ENCODE results near the gene BTNL2.

The BTNL2 gene

GRCh38 chr6:32424589-32425300, 17.8 kb upstream of the BTNL2 start:
- no peak for DNase-seq
- in situ Hi-C loops (cut with HindIII; ENCODE audit: low pct_ligation_motif_present, low pct_unique_long_range_greater_than_20kb, low sequenced_read_pairs), result no loop called here

DNA sequence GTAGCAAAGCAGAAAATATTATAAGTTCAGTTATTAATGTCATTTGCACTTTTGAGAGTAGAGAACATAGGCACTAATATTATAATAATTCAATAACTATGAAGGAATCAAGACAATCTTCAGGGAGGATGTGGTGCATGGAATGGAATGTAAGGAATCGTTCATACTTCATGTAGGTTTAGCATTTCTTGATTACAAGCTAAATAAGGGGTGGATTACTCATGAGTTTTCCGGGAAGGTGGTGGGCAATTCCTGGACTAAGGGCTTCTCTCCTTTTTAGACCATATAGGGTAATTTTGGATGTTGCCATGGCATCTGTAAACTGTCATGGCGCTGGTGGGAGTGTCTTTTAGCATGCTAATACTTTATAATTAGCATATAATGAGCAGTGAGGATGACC, 9.1 kb upstream of the BTNL2 start:
- in situ Hi-C loops (cut with HindIII; ENCODE audit: low pct_ligation_motif_present, low pct_unique_long_range_greater_than_20kb, low sequenced_read_pairs), result no loop called here
- no peak for DNase-seq

DNA sequence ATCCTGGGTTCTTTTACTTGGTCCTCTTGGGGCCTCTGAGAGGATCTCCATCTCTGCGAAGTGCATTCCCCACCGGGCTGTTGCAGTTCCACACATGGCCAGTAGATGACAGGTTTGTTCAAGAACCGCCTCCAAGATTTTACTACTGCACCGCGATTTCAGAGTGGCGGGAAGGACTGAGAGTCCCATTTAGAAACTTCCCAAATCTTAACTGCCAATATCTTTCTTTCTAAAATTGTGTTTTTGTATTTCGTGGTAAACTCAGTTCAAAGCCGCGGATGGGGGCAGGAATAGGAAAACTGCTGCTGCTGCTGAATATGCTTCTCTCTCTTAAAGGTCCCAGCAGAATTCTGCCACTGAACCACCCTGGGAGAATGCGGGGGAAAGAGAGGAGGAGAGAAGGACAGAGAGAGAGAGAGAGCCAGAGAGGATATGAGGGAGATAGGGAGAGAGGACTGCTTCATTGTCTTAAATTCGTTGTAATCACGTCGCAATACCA, 8.6 kb upstream of the BTNL2 start:
- in situ Hi-C loops (cut with HindIII; ENCODE audit: low pct_ligation_motif_present, low pct_unique_long_range_greater_than_20kb, low sequenced_read_pairs), result no loop called here
- DNase-seq, result peak; percentile 64

DNA sequence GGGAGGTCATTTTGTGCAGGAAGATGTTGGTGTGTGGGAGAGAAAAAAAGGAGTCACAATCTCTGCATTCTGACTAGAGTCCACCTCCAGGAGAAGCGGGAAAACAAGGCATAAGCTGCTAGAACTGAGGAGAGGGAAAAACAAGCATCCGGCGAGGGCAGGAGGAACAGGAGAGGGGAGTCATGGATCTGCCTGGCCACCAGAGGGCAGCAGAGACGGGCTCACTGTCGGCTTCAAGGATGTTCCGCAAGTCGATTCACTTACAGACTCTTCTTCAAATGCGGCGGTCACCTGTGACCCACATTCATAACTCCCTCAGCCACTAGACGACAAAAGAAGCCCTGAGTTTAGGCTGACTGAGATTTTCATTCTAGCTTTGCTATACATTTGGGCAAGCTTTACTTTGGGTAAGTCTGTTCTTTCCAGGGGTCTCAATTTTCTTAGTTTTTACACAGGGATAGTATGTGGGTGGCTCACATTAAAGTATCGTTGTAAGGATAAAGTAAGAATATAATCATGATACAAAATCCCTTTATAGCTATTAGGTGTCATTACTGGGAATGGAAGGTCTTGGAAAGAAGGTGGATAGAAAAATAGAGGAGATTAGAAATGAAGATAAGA, 6.6 kb upstream of the BTNL2 start:
- in situ Hi-C loops (cut with HindIII; ENCODE audit: low pct_ligation_motif_present, low pct_unique_long_range_greater_than_20kb, low sequenced_read_pairs), result no loop called here

DNA sequence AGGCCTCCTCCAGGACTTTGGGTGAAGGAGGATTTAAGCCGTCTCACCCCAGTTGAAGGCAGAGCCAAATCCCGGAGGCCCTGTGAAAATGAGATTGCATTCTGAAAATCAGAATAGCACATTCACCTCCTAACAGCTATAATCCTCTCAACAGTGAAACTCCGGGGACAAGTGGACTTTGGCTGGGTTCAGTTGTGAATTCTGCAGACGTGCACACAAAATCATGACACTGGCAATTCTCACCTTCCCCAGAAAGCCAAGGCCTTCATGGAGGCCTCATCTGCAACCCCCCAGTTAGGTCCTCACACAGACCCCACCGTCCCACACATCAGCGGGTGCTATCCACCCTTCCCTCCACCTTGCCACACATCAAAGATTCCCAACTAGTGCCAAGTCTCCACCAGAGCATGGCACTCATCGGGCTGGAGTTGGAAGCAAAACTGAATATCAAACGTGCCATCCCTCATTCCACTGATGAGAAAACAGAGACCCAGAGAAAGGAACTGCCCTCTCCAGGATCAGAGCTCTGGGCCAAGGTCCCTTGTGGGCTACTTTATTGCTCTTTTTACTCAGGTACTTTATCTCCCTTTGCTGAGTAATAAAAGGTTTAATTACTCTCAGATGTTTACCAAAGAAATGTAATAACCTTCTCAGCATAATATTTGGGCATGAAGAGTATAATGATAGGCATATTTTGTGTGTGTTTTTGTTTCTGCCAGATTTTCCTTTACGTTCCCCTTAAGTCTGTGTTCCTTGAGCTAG, 4.8 kb upstream of the BTNL2 start:
- in situ Hi-C loops (cut with HindIII; ENCODE audit: low pct_ligation_motif_present, low pct_unique_long_range_greater_than_20kb, low sequenced_read_pairs), result no loop called here
- DNase-seq, result no peak

More for the DNA sequence above, 6.6 kb upstream of the BTNL2 start:
- DNase-seq, result peak; percentile 62

- in situ Hi-C loops (cut with HindIII; ENCODE audit: low pct_ligation_motif_present, low pct_unique_long_range_greater_than_20kb, low sequenced_read_pairs), result no loop called here
- DNase-seq, result no peak
Measured at GRCh38 chr6:32410906-32411305, 3.9 kb upstream of the BTNL2 start.

DNA sequence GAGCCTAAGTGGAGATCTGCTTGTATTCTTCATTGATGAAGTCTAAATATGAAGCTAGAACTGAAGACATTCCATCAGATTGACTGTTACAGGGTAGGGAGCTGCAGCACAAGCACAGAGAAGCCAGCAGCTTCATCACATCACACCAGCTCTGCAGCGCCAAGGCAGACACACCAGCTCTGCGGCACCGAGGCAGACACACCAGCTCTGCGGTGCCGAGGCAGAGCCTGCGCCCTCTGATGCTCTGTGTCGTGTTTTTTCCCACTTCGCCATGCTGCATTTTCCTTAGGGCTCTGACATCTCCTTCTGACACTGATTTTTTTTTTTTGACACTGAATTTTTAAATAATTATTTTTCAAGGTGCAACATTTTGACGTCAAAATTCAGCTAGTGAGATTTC, 784 bp downstream of the BTNL2 start:
- in situ Hi-C loops (cut with HindIII; ENCODE audit: low pct_ligation_motif_present, low pct_unique_long_range_greater_than_20kb, low sequenced_read_pairs), result no loop called here
- DNase-seq, result no peak

- in situ Hi-C loops (cut with HindIII; ENCODE audit: low pct_ligation_motif_present, low pct_unique_long_range_greater_than_20kb, low sequenced_read_pairs), result no loop called here
- DNase-seq, result no peak
Measured at GRCh38 chr6:32405656-32406055, 1.3 kb downstream of the BTNL2 start.

DNA sequence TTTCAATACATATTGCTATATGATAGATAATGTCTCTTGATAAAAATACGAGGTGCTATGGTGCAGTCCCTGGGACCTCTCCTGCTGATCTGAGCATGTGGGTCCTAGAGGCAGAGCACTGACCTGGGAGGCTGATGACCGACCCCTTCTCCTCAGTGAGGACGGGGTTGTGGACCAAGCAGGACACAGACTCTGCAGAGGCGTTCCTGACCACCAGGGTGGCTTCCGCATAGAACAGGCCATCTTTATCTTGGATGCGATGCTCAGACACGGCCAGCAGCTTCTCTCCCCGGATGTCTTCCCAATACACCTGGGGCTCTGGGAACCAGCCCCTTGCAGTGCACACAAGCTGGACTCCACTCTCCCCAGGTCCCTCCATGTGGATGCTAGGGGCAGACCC, 4.2 kb downstream of the BTNL2 start:
- no peak for DNase-seq
- in situ Hi-C loops (cut with HindIII; ENCODE audit: low pct_ligation_motif_present, low pct_unique_long_range_greater_than_20kb, low sequenced_read_pairs), result no loop called here

- DNase-seq, result no peak
- in situ Hi-C loops (cut with HindIII; ENCODE audit: low pct_ligation_motif_present, low pct_unique_long_range_greater_than_20kb, low sequenced_read_pairs), result no loop called here
Measured at GRCh38 chr6:32401284-32401963, 5.6 kb downstream of the BTNL2 start.

- in situ Hi-C loops (cut with HindIII; ENCODE audit: low pct_ligation_motif_present, low pct_unique_long_range_greater_than_20kb, low sequenced_read_pairs), result no loop called here
- DNase-seq, result no peak
Measured at GRCh38 chr6:32397252-32397920, 9.6 kb downstream of the BTNL2 start.

- DNase-seq, result no peak
- in situ Hi-C loops (cut with HindIII; ENCODE audit: low pct_ligation_motif_present, low pct_unique_long_range_greater_than_20kb, low sequenced_read_pairs), result no loop called here
Measured at GRCh38 chr6:32396028-32396427, 11.0 kb downstream of the BTNL2 start.

DNA sequence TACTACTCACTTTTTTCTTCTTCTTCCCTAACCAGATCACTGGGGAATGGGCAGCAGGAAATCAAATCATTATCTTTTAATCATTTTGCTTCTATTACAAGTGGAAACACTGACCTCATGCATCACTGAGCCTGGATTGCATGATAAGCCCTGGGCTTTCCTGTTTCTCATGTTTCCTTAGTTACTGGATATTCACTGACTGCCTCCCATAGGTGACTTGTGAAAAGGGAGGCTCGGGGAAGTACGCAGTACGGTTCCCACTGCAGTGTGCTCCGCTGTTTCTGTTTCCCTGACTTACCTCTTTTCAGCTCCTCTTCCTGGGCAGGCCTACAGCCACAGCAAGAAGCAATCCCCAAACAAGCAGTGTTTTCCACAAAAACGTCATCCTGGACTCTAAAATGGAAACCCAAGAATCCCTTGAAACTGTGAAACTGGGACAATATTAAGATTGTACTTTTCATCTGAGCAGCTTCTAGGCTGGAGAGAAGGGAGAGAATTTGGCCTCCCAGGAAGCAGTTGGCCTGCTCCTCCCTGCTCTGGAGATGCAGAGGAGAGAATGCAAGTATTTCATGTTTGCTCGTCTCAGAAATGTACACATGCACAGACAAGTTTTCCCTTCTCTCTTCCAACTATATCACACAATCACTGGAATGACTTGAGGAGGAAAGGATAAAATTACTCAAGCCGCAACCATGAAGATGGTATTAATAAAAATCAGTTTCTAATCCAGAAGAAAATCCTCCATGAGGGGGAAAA, 13.1 kb downstream of the BTNL2 start:
- in situ Hi-C loops (cut with HindIII; ENCODE audit: low pct_ligation_motif_present, low pct_unique_long_range_greater_than_20kb, low sequenced_read_pairs), result no loop called here
- peak; percentile 29 for DNase-seq

- no peak for DNase-seq
- in situ Hi-C loops (cut with HindIII; ENCODE audit: low pct_ligation_motif_present, low pct_unique_long_range_greater_than_20kb, low sequenced_read_pairs), result no loop called here
Measured at GRCh38 chr6:32391505-32391904, 15.5 kb downstream of the BTNL2 start.

- no peak for DNase-seq
- in situ Hi-C loops (cut with HindIII; ENCODE audit: low pct_ligation_motif_present, low pct_unique_long_range_greater_than_20kb, low sequenced_read_pairs), result no loop called here
Measured at GRCh38 chr6:32387589-32388340, 19.2 kb downstream of the BTNL2 start.

DNA sequence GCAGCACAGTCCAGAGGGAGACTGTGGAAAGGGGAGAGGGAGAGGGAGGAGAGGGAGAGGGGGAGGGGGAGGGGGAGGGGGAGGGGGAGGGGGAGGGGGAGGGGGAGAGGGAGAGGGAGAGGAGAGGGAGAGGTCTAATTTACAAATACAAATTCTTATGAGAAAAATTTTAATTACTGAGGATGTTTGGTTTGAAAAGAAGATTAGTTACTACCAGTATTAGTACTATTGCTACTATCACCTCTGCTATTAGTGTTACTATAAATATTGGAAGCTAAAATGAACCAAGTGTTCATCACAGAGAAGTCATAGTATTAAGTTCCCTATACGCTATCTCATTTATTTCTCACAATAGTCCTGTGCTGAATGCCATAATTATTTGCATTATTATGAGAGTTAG, 20.9 kb downstream of the BTNL2 start:
- DNase-seq, result no peak
- in situ Hi-C loops (cut with HindIII; ENCODE audit: low pct_ligation_motif_present, low pct_unique_long_range_greater_than_20kb, low sequenced_read_pairs), result no loop called here

DNA sequence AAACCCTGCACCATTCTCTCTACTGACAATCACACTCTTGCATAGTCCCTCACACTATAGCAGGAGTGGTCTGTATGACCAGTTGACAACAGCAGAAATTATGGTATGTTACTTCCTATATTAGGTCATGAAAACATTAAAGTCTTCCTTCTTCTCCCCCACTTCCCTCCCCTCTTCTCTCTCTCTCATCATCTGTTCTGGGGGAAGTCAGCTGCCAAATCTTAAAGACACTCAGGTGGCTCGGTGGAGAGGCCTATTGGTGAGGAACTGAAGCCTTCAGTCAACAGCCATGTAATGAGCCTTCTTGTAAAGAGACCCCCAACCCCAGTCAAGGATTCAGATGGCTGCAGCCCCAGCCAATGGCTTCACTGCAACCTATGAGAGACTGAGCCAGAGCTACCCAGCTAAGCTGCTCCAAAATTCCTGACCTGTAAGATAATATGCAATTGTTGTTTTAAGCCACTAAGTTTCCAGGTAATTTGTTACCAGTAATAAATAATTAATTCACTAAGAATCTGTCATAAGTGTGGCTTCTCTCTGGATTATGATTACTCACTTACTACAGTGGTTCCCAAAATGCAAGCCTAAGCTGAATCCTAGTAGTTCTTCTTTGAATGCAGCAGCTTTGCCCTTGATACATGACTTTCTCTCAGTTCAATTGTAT, 24.1 kb downstream of the BTNL2 start:
- in situ Hi-C loops (cut with HindIII; ENCODE audit: low pct_ligation_motif_present, low pct_unique_long_range_greater_than_20kb, low sequenced_read_pairs), result no loop called here
- no peak for DNase-seq
